Stimulated activated CD4-positive, alpha-beta T cell treated with anti-CD3 and anti-CD28 coated beads, TNF-alpha, amount 100 ng/mL, for 1 hour (primary cell): ENCODE results near the gene DCST1.

ENCODE experiments used
- DNase-seq, 3 donors: peaks; one replicate each; pipeline ENCODE4 v3.0.0-alpha.2; 2020; ENCODE audit warnings: low read depth in 3 of 3, low spot score in 1 of 3

Gene DCST1

DNA sequence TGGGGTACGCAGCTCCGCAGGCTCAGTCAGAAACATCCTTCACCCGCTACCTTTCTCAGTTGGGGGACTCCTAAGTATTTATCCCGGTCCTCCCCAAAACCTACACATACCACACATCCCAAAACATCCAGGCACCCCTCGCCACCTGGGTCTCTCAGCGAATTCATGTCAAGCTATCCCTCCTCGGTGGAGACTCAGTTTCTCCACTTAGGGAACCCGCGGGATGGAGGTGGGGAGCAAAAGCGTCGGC lies 32.3 kb upstream of the DCST1 start:
- DNase-seq = no peak

DNA sequence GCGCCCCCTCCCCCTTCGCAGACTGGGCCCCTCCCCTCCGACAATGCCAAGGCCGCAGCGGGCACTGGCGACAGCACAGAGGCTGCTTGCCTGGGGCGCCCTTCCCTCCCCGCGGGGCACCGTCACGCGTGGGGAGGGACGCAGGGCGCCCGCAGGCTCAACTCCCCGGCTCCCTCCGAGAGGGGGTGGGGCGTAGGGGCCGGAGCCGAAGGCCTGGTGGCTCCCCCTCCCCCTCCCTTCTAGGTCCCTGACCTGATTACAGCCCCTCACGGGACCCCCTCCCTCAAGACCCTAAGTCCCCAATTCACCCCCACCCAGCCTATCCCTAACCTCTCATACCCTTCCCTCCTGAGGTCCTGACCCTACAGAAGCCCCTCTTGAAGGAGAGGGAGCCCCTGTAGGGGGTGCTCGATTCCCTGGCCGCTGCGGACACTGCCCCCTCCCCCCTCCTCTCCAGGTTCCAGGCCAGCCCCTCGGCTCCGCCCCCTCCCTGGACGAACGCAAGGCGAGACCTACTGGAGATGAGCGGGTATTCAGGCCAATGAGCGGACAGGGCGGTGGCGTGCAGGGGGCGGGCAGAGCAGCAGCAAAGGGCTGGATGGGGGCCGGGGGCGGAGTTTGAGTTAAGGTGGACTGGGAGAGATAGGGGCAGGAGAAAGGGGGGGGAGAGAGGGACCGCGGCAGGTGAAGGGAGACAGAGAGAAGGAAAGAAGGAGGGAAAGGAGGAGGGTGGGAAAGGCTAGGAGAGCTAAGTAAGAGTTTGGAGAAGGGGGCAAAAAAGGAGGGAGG lies 31.8 kb upstream of the DCST1 start:
- DNase-seq = peak; percentile 94 to 96 (median 96)

DNA sequence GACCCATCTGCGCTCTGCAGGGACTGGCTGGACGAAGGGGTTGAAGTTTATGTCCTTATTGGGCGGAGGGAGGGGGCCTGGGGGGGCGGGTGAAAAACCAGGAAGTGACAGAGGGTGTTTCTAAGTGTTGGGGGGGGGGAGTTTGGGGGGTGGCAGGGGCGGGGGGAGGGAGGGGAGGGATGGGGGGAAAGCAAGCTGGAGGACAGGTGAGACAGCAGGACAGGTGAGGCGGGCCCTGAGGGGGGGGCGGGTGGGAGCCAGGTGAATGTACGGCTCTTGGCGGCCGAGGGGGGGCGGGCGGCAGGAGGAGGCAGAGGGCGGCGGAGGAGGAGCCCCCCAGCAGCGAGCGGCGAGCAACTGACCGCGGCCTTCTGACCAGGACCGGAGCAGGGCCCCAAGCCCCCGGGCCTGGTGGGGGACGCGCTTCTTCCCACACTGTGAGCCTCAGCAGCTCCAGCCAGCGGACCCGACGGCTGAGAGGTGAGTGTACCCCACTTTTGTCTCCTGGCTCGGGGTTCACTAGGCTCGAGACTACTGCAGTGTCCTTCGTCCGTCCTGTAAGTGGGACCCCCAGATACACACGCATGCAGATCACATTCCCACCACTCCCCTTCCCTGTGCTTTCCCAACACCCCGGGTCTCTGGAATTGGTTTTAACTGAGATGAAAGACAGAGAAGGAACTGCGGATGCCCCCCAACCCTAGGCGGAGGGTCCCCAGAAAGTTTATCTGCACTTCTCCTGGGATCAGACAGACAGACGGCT lies 31.0 kb upstream of the DCST1 start, which contains the start of gene ZBTB7B:
TSS of gene ZBTB7B (plus strand) at position 339 of the 763 bp plus-strand sequence. CDS start 11,859 bp downstream, outside the sequence.
- DNase-seq = no peak

DNA sequence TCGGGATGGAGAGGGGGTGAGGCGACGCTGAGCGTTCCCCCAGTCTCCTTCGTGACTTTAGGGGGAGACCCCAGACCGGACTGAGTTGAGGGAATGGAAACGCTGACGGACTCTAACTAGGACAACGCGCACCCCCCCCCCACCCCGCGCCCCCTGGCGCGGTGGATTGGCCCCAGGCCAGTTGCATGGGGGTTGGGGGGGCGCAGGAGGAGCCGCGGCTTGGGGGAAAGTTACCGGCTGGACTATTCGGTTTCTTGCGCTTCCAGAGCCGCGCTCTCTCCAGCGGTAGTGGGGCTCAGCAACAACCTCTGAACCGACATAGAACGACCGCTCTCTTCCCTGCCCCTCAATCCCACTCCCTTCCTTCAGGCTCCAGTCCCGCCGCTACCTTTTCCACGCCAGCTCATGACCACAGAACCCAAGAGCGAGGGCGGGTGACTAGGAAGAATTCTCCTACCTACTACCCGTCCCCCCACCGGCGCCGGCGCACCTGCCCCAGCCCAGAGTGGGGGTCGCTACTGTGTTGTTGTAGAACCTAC lies 30.3 kb upstream of the DCST1 start:
- no peak for DNase-seq

DNA sequence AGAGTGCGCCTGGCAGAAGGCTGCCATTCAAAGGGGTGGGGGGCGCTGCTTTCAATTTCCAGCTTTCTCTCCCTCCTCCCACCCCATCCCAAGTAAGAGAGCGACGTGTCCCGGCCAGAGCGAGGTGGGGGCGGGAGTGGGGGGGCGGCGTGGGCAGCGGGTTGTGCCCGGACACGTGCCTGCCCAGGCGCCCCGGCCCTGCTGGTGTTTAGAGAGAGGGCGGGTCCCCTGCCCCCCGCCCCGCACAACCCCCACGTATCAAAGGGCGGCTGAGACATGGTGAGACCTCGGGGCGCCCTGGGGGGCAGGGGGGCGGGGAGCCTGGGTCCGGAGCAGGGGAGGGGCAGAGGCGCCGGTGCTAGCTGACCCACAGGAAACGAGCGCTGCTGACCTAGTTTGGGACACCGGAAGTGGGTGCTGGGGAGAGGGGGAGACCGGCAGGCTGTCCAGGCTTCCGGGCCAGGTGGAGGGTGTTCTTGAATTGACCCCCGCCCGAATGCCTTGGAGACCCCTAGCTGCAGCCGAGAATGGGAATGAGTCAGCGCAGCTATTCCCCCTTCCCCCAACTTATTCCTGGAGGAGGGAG lies 29.8 kb upstream of the DCST1 start:
- no peak for DNase-seq

DNA sequence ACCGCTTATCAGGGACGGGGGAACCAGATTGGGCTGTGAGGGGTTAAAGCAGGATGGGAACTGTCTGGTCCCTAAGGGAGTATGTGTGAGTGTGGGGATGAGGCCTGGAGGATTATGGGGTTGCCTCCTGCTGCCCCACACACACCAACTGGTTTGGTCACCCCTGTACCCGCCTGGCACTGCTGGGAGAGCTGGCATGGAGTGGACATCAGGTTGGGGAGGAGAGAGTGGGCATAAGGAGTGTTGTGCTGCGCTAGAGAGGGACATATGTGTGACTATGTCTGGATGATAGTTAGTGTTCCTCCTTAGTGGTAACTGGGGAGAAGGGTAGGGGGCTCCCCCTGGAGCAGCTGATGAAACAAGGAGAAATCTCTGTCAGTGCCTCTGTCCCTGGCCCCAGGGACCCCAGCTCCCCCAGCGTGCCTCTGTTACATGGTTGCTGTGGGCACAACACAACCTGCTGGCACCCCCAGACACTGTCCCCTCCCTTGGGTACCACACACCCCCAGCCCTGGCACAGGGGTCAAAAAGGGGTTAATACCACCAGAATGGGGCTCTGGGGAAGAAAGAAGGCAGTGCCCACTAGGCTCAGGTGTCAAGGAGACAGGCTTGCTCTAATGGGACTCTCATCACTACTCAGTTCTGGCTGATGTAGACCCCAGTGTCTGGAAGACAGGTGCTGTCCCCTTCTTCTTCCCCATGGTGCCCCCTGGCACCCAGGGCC lies 29.1 kb upstream of the DCST1 start:
- no peak for DNase-seq

DNA sequence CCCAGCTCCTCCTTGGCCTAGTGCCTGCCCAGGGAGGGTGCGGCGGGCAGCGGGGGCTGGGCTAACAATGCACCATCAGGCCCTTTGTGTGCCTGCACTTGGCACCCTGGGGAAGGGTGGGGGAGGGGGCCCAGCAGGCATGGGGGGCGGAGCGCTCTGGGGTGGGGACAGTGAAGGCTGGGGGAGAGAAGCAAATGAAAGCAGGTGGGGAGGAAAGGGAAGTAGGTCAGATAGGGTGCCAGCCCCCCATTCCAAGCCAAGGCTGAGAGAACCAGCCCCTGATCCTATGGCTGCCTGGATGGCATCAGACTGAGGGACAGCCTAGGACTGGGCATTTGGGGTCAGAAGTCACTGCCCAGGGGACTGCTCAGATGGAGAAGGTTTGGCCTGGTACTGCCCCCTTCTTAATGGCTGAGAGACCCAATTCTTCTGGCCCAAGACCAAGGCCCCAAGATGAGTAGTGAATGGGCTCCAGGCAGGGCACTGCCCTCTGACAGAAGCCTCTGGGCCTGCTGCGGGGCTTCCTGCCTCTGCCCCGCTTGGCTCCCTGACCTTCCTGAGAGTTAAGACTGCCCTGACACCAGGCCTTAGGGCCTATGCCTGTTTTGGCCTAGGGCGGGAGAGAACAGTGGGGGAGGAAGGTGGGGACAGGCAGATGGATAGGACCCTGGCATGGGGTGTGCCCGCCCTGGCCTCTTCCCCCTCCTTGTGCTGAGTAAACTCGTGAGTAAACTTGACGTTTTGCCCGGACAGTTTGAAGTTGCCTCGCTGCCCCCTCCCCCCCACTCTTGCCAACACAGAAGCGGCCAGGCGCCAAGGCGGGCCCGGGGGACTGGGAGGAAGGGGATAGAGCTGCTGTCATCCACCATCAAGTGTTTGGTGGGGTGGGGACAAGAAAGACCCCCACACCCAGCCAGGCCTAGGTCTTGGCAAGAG lies 28.3 kb upstream of the DCST1 start:
- no peak for DNase-seq

DNA sequence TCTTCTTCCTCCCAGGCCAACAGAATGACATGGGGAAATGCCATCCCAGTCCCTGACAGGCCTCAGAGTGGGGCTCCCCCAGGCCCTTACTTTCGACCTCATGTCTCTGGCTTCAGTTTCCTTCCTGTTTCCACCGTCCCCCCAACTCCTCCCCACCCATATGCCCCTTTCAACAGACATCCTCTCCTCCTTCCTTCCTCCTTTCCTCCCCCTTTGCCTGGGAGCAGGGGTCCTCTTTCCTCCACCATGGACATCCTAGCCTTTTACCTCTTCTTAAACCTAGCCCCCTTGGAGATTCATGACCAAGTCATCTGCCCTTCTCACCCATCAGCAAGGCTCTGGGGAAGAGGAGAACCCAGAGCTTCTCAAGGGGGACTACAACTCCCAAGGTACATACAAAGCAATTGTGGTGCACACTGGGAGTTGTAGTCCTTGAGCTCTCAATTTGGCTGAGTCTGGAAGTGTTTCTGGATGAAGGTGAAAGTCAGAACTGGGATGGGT lies 27.0 kb upstream of the DCST1 start:
- DNase-seq = no peak

DNA sequence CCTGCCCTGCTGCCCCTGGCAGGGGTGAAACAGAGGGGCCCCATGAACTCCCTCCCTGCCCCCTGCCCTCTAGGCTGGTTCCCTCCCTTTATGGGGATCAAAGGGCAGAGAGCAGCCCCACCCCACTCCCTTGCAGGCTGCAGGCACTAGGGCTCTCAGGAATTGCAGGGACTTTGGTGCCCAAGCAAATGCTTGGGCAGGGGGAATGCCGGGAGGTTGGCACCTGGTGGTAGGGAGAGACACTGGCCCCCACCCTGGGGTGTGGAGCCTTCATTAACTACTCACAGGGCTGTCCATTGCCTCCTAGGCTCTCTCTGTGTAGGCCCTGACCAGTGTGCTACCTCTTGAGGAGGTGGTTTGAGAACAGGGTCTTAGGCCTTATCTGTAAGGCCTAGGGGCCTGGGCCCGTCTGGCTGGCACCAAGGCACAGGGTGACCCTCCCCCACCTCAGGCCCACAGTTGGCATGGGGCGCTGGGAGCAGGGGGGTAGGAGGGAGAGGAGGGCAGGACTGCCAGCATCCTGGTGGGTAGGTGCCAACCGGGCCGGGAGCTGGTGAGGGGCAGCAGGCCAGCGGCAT lies 26.3 kb upstream of the DCST1 start:
- DNase-seq = no peak

DNA sequence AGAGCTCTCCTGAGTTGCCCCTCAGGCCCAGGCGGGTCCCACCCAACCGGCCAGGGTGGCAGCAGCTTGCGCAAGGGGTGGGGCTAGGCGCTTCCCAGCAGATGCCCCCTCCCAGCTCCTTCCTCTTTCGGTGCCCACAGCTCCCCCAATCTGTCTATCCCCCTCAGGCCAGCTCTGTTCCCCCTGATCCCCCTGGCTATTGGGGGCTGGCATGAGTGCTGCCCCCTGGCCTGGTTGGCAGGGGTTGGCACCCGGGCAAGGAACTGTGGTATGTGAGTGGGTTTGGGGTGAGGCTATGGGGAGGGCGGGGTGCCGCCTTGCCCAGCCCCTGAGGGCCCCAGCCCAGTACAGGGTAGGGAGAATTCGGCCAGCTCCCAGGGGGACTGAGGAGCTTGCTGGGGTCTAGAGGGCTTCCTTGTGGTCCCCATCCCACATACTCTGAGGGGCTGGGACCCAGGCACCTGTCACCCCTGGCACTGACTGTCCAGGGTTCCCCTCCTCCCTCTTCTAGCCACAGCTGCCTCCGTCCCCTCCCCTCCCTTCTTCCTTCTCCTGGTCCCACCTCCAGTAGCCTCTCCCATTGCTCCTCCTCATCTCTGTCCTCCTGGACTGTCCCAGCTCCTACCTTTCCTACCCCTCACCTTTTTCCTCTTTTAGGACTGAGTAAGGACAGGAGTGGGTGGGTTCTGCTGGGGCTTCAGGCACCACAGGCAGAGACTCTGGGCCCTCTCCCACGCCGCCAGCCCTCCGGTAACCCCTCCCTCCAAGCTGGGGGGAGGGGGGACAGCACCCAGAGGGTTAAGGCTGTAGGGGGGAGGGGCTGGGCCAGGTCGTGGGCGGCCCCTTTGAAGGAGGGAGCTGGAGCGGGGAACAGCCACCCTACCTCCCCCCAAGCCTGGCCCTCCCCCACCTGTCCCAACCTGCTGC lies 25.3 kb upstream of the DCST1 start:
- peak in 1 of 3 donors; percentile 57 for DNase-seq

DNA sequence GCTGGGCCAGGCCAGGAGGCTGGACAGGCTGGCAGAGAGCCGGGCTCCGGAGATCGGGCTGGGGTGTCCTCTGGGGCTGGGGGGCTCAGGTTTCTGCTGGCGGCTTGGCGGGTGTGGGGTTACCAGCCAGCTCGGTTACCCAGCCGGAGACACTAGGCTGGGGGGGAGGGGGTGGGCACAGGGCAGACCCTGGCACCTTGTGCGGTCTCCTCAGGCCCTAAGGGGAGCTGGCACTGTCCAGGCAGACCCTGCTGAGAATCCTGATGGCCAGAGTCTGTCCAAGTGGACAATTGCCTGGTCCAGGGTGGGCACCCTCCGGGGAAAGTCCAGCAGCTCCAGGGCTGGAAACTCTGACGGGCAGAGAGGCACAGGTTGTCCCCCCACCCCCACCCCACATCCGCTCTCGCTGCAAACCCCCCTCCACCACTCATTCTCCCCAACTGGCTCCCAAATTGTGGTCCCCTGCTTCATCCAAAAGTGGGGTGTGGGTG lies 24.4 kb upstream of the DCST1 start:
- DNase-seq = no peak

DNA sequence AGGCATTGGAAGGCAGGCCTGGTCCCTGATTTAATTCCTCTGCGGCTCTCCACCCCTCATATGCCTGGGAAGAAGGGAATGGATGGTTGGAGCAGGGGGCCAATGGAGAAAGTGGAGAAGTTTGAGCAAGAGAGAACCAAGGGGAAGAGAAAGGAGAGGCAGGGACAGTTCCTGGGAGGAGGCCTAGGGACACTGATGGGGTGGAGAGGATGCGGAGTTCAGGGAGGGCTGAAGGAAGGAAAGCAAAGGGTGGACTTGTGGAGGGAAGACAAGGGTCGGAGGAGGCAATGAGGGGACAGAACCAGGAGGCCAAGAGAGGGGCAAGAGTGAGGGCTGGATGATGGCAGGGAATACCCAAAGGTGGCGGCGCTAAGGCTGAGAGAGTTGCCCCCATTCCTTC lies 23.9 kb upstream of the DCST1 start:
- DNase-seq = no peak

DNA sequence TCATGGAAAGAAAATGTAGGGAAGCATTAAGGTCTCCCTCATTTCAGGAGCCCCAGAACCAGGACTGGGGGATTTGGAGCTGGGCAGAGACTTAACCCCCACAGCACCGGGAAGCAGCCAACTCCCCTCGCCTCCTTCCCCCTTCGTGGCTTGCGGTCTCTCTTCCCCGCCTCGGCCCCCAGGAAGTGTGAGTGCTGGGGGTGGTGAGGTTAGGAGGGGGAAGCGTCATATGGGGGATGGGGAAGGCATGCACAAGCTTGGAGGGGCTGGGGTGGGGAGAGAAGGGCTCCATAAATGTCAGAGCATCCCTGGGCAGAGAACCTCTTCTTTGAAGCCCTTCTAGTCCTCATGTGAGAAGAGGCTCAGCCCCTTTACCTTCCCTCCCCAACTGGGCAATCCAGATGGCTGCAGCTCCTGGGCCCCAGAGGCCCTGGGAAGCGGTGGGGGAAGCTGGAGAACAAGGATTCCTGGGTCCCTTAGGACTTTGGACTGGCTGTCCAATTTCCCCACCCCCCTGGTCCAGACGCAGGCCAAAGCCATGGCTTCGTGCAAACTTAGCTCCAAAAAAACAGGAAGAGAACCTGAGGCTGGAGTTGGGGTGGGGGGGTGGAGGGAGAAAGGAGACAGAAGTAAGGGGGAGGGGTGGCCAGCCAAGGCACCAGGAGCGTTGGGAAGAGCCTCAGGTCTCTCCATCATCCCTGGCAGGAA lies 23.3 kb upstream of the DCST1 start:
- DNase-seq = no peak

DNA sequence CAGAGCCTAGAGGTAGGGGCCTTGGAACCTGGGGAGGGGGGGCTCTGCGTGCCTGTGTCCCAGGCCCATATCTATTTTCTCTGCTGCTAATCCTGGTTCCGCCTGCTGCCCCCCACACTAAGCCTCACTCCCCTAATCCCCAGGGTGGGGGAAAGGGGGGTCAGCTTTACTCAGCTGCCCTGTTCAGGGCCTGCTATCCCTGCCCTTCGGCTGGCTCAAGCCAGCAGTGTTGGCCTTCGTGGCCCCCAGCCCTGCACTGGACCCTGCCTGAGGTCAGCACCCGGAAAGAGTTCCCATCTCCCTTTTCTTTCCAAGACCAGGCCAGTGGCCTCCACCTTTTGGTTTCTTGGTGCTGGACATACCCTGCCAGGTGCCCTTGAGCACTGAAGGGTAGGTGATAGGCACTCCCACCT lies 22.6 kb upstream of the DCST1 start:
- DNase-seq = no peak

DNA sequence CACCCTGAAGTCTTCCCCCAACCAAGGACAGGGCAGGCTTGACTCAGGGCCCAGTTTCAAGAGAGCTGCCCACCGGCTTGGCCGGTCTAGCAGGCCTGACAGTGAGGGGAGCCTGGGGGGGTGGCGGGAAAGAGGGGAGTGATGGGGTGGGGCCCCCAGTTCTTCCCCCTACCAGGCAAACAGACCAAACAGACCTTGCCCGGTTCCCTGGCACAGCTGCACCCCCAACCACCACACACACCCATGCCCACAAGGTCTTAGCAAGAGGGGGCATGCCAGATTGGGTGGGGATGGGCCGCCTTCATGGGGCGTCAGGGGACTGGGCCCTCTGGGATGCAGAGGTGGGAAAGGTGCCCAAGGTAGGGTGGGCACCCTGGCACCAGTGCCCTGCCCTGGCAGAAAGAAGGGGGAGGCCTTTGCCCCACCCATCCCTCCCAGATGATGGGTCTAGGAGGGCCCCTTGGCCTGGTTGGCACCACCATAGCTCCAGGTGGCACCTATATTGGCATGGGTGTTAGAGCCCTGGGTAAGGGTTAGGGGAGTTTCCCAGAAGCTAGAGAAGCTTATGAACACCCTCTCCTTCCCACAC lies 22.1 kb upstream of the DCST1 start:
- no peak for DNase-seq

DNA sequence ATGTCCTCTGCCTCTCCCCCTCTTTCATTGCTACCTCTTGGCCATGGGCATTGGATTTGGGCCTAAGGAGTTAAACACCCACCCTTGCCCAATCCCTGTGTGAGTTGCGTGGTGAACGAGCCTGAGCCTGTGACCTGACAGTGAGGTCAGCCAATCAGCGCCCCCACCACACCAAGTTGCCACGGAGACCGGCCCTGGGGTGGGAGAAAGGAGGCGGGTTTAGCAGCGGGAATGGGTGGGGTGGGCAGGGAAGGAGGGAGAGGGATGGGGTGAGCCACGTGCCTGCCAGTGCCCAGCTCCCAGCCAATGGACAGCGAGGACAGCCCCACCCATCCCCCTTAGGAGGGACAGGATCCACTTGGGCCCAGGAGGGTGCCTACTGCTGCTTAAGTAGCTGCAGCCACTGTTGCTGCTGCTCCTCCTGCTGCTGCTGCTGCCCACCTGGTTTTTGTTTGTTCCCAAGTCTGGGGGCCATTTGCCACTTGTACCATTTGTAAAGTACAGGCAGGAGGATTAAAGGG lies 21.5 kb upstream of the DCST1 start:
- DNase-seq = no peak
